A172 (cell line): Measurements from ENCODE around the gene RRP12. TPM values are rescaled to one million over a fixed set of nuclear protein-coding genes. Genes with fewer than 3 reads are reported as not detected.

Experiments
- DNase-seq: peaks from one replicate; pipeline ENCODE4 v3.0.0-alpha.2; 2015; ENCODE audit warnings: low spot score
- total RNA-seq: library from RNA; depleted of rRNA; stranded (reverse); fragments of >200 nt; shearing (Covaris generic); gene quantifications from 2 replicates; pipeline ENCODE4 v1.2.3, GENCODE V29; 2014; rRNA removed

Gene RRP12
- total RNA-seq, 1 experiment from 2014 or later: 47.9 TPM

GRCh38 chr10:97314671-97315070 lies 86.5 kb downstream of the RRP12 start:
- DNase-seq: no peak

- DNase-seq: no peak
Observed at GRCh38 chr10:97312897-97313296, 88.2 kb downstream of the RRP12 start.

DNA sequence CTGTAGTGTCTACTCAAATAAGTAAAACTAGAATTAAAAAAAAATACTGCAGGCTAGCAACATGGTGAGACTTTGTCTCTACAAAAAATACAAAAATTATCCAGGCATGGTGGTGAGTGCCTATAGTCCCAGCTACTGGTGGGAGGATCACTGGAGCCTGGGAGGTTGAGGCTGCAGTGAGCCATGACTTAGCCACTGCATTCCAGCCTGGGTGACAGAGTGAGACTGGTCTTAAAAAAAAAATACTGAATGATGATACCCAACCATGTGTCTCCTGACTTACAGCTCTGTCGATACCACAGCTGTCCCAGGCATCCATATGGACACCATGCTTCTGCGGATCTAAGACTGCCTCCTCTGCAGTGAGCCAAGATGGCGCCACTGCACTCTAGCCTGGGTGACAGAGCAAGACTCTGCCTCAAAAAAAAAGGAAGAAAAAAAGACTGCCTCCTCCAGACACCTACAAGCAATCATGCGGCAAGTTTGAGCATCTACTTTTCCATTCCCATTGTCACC lies 90.0 kb downstream of the RRP12 start:
- no peak for DNase-seq

GRCh38 chr10:97307866-97308780 lies 93.0 kb downstream of the RRP12 start:
- no peak for DNase-seq

GRCh38 chr10:97307441-97307840 lies 93.7 kb downstream of the RRP12 start:
- DNase-seq: no peak

Other genes with a start within 250 kb of the RRP12 start
- not detected in 2 replicates for gene SLIT1, start 215.4 kb downstream of the RRP12 start, total RNA-seq
- 15.2 and 16.1 TPM in 2 replicates for gene ARHGAP19, start 108.7 kb downstream of the RRP12 start, total RNA-seq
- 1.8 and 2.3 TPM in 2 replicates for gene FRAT1, start 82.1 kb downstream of the RRP12 start, total RNA-seq
- gene FRAT2, start 66.6 kb downstream of the RRP12 start, total RNA-seq: 4.0 and 4.2 TPM in 2 replicates
- gene PGAM1, start 24.9 kb upstream of the RRP12 start, total RNA-seq: 967 and 1,053 TPM in 2 replicates
- gene EXOSC1, start 44.7 kb upstream of the RRP12 start, total RNA-seq: 101 and 116 TPM in 2 replicates
- 85.5 and 108 TPM in 2 replicates for gene ZDHHC16, start 44.8 kb upstream of the RRP12 start, total RNA-seq
- 90.4 and 105 TPM in 2 replicates for gene MMS19, start 97.1 kb upstream of the RRP12 start, total RNA-seq
- 37.6 and 53.8 TPM in 2 replicates for gene UBTD1, start 97.6 kb upstream of the RRP12 start, total RNA-seq
- gene ANKRD2, start 171.4 kb upstream of the RRP12 start, total RNA-seq: 2.0 and 6.7 TPM in 2 replicates
- gene HOGA1, start 183.0 kb upstream of the RRP12 start, total RNA-seq: 6.3 and 7.7 TPM in 2 replicates
- 0.38 TPM in 1 of 2 replicates, not detected in the other for gene C10orf62, start 188.4 kb upstream of the RRP12 start, total RNA-seq
- gene MORN4, start 232.2 kb upstream of the RRP12 start, total RNA-seq: 6.2 and 10.0 TPM in 2 replicates
- gene PI4K2A, start 239.3 kb upstream of the RRP12 start, total RNA-seq: 31.7 and 32.1 TPM in 2 replicates